DOHH2 (cell line): ENCODE data around the gene VTI1A.

Experiments
- EZH2phosphoT487 ChIP-seq: fragments of 200-600 bp; sonication (generic); IDR thresholded peaks from 2 replicates; pipeline ENCODE4 v1.6.1; 2017; ENCODE audit warnings: borderline replicate concordance, mild to moderate bottlenecking, antibody characterized with exemption, low read length, moderate library complexity, mixed read lengths
- TF ChIP-seq, protein P1 (sequence below): fragments of 200-600 bp; sonication (generic); IDR thresholded peaks from one replicate; pipeline ENCODE4 v1.5.1; 2014; ENCODE audit warnings: antibody characterized with exemption, mild to moderate bottlenecking, low read depth, low read length; ENCODE audit not compliant: poor library complexity, severe bottlenecking

DNA sequence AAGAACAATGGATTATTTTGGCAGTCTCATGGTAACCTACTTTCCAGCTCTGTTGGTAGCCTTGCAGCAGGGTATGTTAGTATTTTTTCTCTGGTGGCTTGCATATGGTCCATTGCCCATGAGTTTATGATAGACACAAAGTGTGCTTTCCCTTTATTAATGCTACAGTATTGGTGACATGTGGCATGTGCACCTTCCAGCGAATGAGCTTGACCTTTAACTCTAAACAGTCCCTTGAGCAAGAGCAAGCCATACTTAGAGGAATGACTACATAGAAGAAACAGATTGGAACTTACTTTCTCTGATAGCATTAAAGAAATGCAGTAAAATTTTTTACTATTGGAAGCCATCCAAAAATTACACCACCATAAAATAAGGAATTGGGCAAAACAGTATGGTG is 73.9 kb downstream of the VTI1A start:
- TF ChIP-seq, protein P1, sequence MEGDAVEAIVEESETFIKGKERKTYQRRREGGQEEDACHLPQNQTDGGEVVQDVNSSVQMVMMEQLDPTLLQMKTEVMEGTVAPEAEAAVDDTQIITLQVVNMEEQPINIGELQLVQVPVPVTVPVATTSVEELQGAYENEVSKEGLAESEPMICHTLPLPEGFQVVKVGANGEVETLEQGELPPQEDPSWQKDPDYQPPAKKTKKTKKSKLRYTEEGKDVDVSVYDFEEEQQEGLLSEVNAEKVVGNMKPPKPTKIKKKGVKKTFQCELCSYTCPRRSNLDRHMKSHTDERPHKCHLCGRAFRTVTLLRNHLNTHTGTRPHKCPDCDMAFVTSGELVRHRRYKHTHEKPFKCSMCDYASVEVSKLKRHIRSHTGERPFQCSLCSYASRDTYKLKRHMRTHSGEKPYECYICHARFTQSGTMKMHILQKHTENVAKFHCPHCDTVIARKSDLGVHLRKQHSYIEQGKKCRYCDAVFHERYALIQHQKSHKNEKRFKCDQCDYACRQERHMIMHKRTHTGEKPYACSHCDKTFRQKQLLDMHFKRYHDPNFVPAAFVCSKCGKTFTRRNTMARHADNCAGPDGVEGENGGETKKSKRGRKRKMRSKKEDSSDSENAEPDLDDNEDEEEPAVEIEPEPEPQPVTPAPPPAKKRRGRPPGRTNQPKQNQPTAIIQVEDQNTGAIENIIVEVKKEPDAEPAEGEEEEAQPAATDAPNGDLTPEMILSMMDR, result no peak
- no peak for TF ChIP-seq EZH2phosphoT487
